ENCODE measurements around the gene PTRH1. TPM values are rescaled to one million over a fixed set of nuclear protein-coding genes. Genes with fewer than 3 reads are reported as not detected.
"Not testable (repeated sequence)": the region's sequence is repeated elsewhere in the genome, so short reads cannot be mapped to it uniquely, and the experiment has no call there.

PTRH1 gene
- total RNA-seq, 1 experiment from 2014 or later, result 15.1 TPM

- Mint-ChIP-seq H3K4me3 (ENCODE audit: low read depth, unreplicated experiment) (no peak overlapping the region), H3K4me1 (ENCODE audit: low read depth, unreplicated experiment) (no peaks in the 10 kb centered on the region), H3K27ac (ENCODE audit: unreplicated experiment) (no peak overlapping the region), H3K36me3 (ENCODE audit: insufficient read depth, unreplicated experiment) (no peaks in the 10 kb centered on the region), H3K9me3 (ENCODE audit: low read depth, unreplicated experiment) (no peaks in the 10 kb centered on the region), H3K27me3 (ENCODE audit: unreplicated experiment) (peaks cover 49% of the 10 kb centered on the region)
- intact Hi-C loops (cut with micrococcal nuclease; ENCODE audit: unreplicated experiment), result no loop called here
- CTCF ChIA-PET, result no interaction called here
- no peak for DNase-seq
- TF ChIP-seq CTCF (IDR thresholded peaks at IDR 0.05; ENCODE audit: unreplicated experiment), result no peak
- no TSS peak for BruUV-seq (replicated peaks)
Measured at GRCh38 chr9:127761061-127761460, 45.6 kb upstream of the PTRH1 start.

GRCh38 chr9:127758843-127759242 is 43.4 kb upstream of the PTRH1 start:
- DNase-seq, result no peak
- Mint-ChIP-seq H3K27ac (ENCODE audit: unreplicated experiment) (no peak overlapping the region), H3K36me3 (ENCODE audit: insufficient read depth, unreplicated experiment) (no peaks in the 10 kb centered on the region), H3K4me3 (ENCODE audit: low read depth, unreplicated experiment) (no peak overlapping the region), H3K9me3 (ENCODE audit: low read depth, unreplicated experiment) (no peaks in the 10 kb centered on the region), H3K4me1 (ENCODE audit: low read depth, unreplicated experiment) (no peaks in the 10 kb centered on the region), H3K27me3 (ENCODE audit: unreplicated experiment) (peaks cover 34% of the 10 kb centered on the region)
- no peak for TF ChIP-seq CTCF (IDR thresholded peaks at IDR 0.05; ENCODE audit: unreplicated experiment)
- CTCF ChIA-PET, result no interaction called here
- BruUV-seq (replicated peaks), result no TSS peak
- intact Hi-C loops (cut with micrococcal nuclease; ENCODE audit: unreplicated experiment), result no loop called here

- H3K4me3 Mint-ChIP-seq (ENCODE audit: low read depth, unreplicated experiment); BruUV-seq (replicated peaks); H3K27ac Mint-ChIP-seq (ENCODE audit: unreplicated experiment); DNase-seq; H3K9me3 Mint-ChIP-seq (ENCODE audit: low read depth, unreplicated experiment); intact Hi-C loops (cut with micrococcal nuclease; ENCODE audit: unreplicated experiment); H3K36me3 Mint-ChIP-seq (ENCODE audit: insufficient read depth, unreplicated experiment); H3K4me1 Mint-ChIP-seq (ENCODE audit: low read depth, unreplicated experiment): not testable (repeated sequence)
- H3K27me3 Mint-ChIP-seq (ENCODE audit: unreplicated experiment), result peaks cover 34% of the 10 kb centered on the region
- CTCF ChIA-PET, result interaction anchor here (0.6 kb wide), 1 partner anchor 205 kb away, joined by 3 read pairs; no protein-coding TSS in a partner anchor
Measured at GRCh38 chr9:127756776-127757175, 41.3 kb upstream of the PTRH1 start.

- Mint-ChIP-seq H3K27me3 (ENCODE audit: unreplicated experiment) (peaks cover 34% of the 10 kb centered on the region), H3K4me1 (ENCODE audit: low read depth, unreplicated experiment) (no peaks in the 10 kb centered on the region), H3K4me3 (ENCODE audit: low read depth, unreplicated experiment) (no peak overlapping the region), H3K36me3 (ENCODE audit: insufficient read depth, unreplicated experiment) (peaks cover 5% of the 10 kb centered on the region), H3K9me3 (ENCODE audit: low read depth, unreplicated experiment) (no peaks in the 10 kb centered on the region), H3K27ac (ENCODE audit: unreplicated experiment) (no peak overlapping the region)
- BruUV-seq (replicated peaks), result no TSS peak
- no peak for TF ChIP-seq CTCF (IDR thresholded peaks at IDR 0.05; ENCODE audit: unreplicated experiment)
- CTCF ChIA-PET, result no interaction called here
- no peak for DNase-seq
- intact Hi-C loops (cut with micrococcal nuclease; ENCODE audit: unreplicated experiment), result no loop called here
Measured at GRCh38 chr9:127756233-127756632, 40.8 kb upstream of the PTRH1 start.

GRCh38 chr9:127755061-127756060 is 39.9 kb upstream of the PTRH1 start:
- BruUV-seq (replicated peaks), result no TSS peak
- Mint-ChIP-seq H3K9me3 (ENCODE audit: low read depth, unreplicated experiment) (no peaks in the 10 kb centered on the region), H3K27me3 (ENCODE audit: unreplicated experiment) (peaks cover 42% of the 10 kb centered on the region), H3K4me3 (ENCODE audit: low read depth, unreplicated experiment) (no peak overlapping the region), H3K4me1 (ENCODE audit: low read depth, unreplicated experiment) (no peaks in the 10 kb centered on the region), H3K27ac (ENCODE audit: unreplicated experiment) (no peak overlapping the region), H3K36me3 (ENCODE audit: insufficient read depth, unreplicated experiment) (peaks cover 5% of the 10 kb centered on the region)
- intact Hi-C loops (cut with micrococcal nuclease; ENCODE audit: unreplicated experiment), result no loop called here
- no peak for DNase-seq
- CTCF ChIA-PET, result no interaction called here
- no peak for TF ChIP-seq CTCF (IDR thresholded peaks at IDR 0.05; ENCODE audit: unreplicated experiment)
